Activated naive CD4-positive, alpha-beta T cell treated with anti-CD3 and anti-CD28 coated beads, Interleukin-2, amount 50 U/mL, for 16 hours (primary cell): ENCODE data around the gene JMJD8.

ENCODE experiments used
- DNase-seq: peaks from one replicate; pipeline ENCODE4 v3.0.0-alpha.2; 2020

Gene JMJD8

GRCh38 chr16:687499-687898 lies 3.4 kb upstream of the JMJD8 start:
- no peak for DNase-seq

GRCh38 chr16:686459-687260 lies 2.5 kb upstream of the JMJD8 start:
- DNase-seq: no peak

GRCh38 chr16:685967-686366 lies 1.8 kb upstream of the JMJD8 start:
- DNase-seq: no peak

- DNase-seq: no peak
Observed at GRCh38 chr16:684961-685696, 995 bp upstream of the JMJD8 start.

- DNase-seq: no peak
Observed at GRCh38 chr16:683396-684070, 601 bp downstream of the JMJD8 start.

GRCh38 chr16:682493-683395 lies 1.4 kb downstream of the JMJD8 start:
- DNase-seq: no peak

- no peak for DNase-seq
Observed at GRCh38 chr16:681746-682427, 2.2 kb downstream of the JMJD8 start.

GRCh38 chr16:680967-681745 lies 3.0 kb downstream of the JMJD8 start:
- DNase-seq: no peak

- no peak for DNase-seq
Observed at GRCh38 chr16:680625-680945, 3.5 kb downstream of the JMJD8 start.

GRCh38 chr16:679814-680624 lies 4.1 kb downstream of the JMJD8 start, which contains the start of gene STUB1:
Gene STUB1, plus strand, starts transcription at chr16:680410. Its CDS starts 116 bp downstream, at chr16:680526.
- peak; percentile 89 for DNase-seq

GRCh38 chr16:678858-679813 lies 5.0 kb downstream of the JMJD8 start:
- peak; percentile 59 for DNase-seq

GRCh38 chr16:678209-678857 lies 5.8 kb downstream of the JMJD8 start:
- no peak for DNase-seq

- no peak for DNase-seq
Observed at GRCh38 chr16:677316-678190, 6.6 kb downstream of the JMJD8 start.

- DNase-seq: no peak
Observed at GRCh38 chr16:676913-677312, 7.2 kb downstream of the JMJD8 start.

GRCh38 chr16:676565-676902 lies 7.6 kb downstream of the JMJD8 start:
- DNase-seq: no peak

GRCh38 chr16:675884-676564 lies 8.1 kb downstream of the JMJD8 start:
- DNase-seq: no peak
